Adipose tissue (tissue), 3 donors: ENCODE measurements around the gene PARP11. TPM values are rescaled to one million over a fixed set of nuclear protein-coding genes. Genes with fewer than 3 reads are reported as not detected.

Source experiments
- H3K27ac ChIP-seq: one replicate; pipeline ENCODE4 v1.5.1; 2013; ENCODE audit warnings: low read depth, low read length
- WGBS, 3 donors: extraction: QIAGEN DNeasy Blood & Tissue Kit; methylation state at CpG; one replicate each; pipeline ENCODE4 v1.1.7; 2013; 5-methylcytosine and 5-hydroxymethylcytosine counted together
- polyA plus RNA-seq, 3 donors: library from polyadenylated mRNA; stranded (reverse); fragments of 200-250 nt; gene quantifications; one replicate each; pipeline ENCODE4 v1.2.3, GENCODE V29; 2013
- donor health status: healthy with polysubstance abuse.
- donor health status: Bipolar disorder and iron deficiency.
- donor health status: healthy.

Gene PARP11
- polyA plus RNA-seq, 3 donors = 1.8 to 3.1 (median 3.0) TPM

GRCh38 chr12:3795066-3795465, 78.1 kb downstream of the PARP11 start:
- WGBS, 3 donors = 40 to 61% (median 51%) methylated on average over 2 of the region's 2 CpGs

GRCh38 chr12:3792623-3793288, 80.4 kb downstream of the PARP11 start:
- 61 to 92% (median 88%) methylated on average over 10 of the region's 10 CpGs for whole genome bisulfite sequencing, 3 donors
- H3K27ac ChIP-seq = no peak overlapping the region

More at GRCh38 chr12:3795066-3795465, 78.1 kb downstream of the PARP11 start:
- no peak overlapping the region for H3K27ac ChIP-seq

- WGBS, 3 donors = 80 to 97% (median 85%) methylated on average over 5 of the region's 5 CpGs
- H3K27ac ChIP-seq = no peak overlapping the region
Observed at GRCh38 chr12:3791256-3791874, 81.8 kb downstream of the PARP11 start.

GRCh38 chr12:3790642-3791041, 82.6 kb downstream of the PARP11 start:
- WGBS, 3 donors = 83 to 85% (median 84%) methylated on average over 2 of the region's 2 CpGs
- H3K27ac ChIP-seq = no peak overlapping the region

GRCh38 chr12:3789838-3790237, 83.4 kb downstream of the PARP11 start:
- WGBS, 3 donors = 91 to 100% (median 96%) methylated on average over 1 of the region's 1 CpG
- no peak overlapping the region for H3K27ac ChIP-seq

GRCh38 chr12:3777206-3777809, 95.9 kb downstream of the PARP11 start:
- no peak overlapping the region for H3K27ac ChIP-seq
- WGBS, 3 donors = 58 to 66% (median 62%) methylated on average over 3 of the region's 3 CpGs

GRCh38 chr12:3775385-3776035, 97.7 kb downstream of the PARP11 start:
- WGBS, 3 donors = 83 to 85% (median 84%) methylated on average over 5 of the region's 5 CpGs

GRCh38 chr12:3772380-3772779, 100.8 kb downstream of the PARP11 start:
- 28 to 57% (median 33%) methylated on average over 4 of the region's 4 CpGs for WGBS, 3 donors
- no peak overlapping the region for H3K27ac ChIP-seq

More at GRCh38 chr12:3775385-3776035, 97.7 kb downstream of the PARP11 start:
- H3K27ac ChIP-seq = no peak overlapping the region

- WGBS, 3 donors = 27 to 74% (median 67%) methylated on average over 1 of the region's 1 CpG
- H3K27ac ChIP-seq = no peak overlapping the region
Observed at GRCh38 chr12:3771853-3772252, 101.3 kb downstream of the PARP11 start.

GRCh38 chr12:3770891-3771290, 102.3 kb downstream of the PARP11 start:
- no peak overlapping the region for H3K27ac ChIP-seq
- 96 to 100% (median 97%) methylated on average over 1 of the region's 1 CpG for WGBS, 3 donors

- no peak overlapping the region for H3K27ac ChIP-seq
- WGBS, 3 donors = 61 to 92% (median 87%) methylated on average over 3 of the region's 3 CpGs
Observed at GRCh38 chr12:3768911-3769447, 104.2 kb downstream of the PARP11 start.

- 52 to 67% (median 60%) methylated on average over 7 of the region's 7 CpGs for WGBS, 3 donors
- H3K27ac ChIP-seq = no peak overlapping the region
Observed at GRCh38 chr12:3761116-3761735, 112.0 kb downstream of the PARP11 start.

- WGBS, 3 donors = 49 to 81% (median 64%) methylated on average over 2 of the region's 2 CpGs
- no peak overlapping the region for H3K27ac ChIP-seq
Observed at GRCh38 chr12:3759878-3760277, 113.3 kb downstream of the PARP11 start.

Other genes starting within 250 kb of the PARP11 start
- gene CRACR2A, start 120.3 kb downstream of the PARP11 start, polyA plus RNA-seq = 1 to 10 TPM; 1.2 to 4.4 (median 1.5) TPM